Activated effector memory CD4-positive, alpha-beta T cell treated with anti-CD3 and anti-CD28 coated beads, Interleukin-2, amount 50 U/mL, for 16 hours (primary cell): ENCODE results near the gene FGF8.
"Not testable (repeated sequence)": the region's sequence is repeated elsewhere in the genome, so short reads cannot be mapped to it uniquely, and the experiment has no call there.

ENCODE experiments used
- DNase-seq: peaks from one replicate; pipeline ENCODE4 v3.0.0-alpha.2; 2020

The FGF8 gene, protein sequence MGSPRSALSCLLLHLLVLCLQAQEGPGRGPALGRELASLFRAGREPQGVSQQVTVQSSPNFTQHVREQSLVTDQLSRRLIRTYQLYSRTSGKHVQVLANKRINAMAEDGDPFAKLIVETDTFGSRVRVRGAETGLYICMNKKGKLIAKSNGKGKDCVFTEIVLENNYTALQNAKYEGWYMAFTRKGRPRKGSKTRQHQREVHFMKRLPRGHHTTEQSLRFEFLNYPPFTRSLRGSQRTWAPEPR

DNA sequence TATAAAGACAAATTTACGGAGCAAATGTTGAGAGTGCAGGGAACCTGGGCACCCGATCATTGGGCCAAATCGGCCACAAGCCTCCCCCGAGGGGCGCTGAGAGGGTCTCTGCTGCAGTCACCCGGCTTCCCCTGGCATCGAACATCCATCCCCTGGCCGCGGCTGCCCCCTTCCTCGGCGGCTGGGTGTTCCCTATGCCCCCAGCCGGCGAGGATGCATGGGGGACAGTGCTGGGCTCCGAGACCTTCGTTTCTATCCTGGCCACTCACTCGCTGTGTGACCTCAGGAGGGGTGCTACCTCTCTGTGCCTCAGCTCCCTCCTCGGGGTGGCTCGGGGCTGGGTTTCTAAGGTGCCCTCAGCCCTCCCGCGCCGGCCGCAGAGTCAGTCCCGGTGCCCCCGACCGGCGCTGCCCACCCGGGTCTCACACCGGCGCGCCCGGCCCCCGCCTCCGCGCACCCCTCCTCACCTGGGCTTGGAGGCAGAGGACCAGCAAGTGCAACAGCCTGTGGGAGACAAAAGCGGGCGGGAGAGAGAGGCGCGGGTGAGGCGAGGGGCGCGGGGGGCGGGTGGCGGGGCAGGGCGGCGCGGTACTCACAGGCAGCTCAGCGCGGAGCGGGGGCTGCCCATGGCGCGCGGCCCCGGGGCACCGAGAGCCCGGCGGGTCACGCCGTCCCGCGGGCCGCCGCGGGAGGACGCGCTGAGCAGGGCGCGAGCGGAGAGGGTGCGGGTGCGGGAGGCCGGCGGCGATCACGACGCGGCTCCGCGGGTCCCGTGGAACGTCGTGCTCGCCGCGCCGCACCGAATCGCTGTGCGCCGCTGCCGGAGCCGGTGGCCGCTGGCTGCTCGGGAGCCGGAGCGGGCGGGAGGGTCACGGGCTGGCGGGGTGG, at the start of gene FGF8:
FGF8 (minus strand) TSS at position 842 of the 888 bp plus-strand sequence; CDS start at position 628, 214 bp downstream.
- DNase-seq = no peak

DNA sequence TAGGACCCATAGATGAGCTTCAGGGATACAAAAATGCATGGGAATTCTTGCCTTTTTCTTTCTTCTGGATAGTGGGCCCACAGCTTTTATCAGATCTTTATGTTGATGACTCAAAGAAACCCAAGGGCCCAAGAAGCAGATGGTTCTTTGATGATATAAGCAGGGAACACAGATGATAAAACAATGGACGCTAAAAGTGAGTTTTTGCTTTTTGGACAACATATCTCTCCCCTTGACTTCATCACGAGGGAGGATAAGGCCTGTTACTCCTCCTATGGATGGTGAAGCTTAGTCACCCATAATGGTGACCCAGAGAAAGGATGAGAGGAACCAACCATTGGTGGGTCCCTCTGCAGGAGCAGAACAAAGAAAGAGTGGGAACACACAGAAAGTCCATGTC, 48.8 kb upstream of the FGF8 start:
- DNase-seq = no peak

GRCh38 chr10:101818872-101819633, 43.1 kb upstream of the FGF8 start:
- DNase-seq = no peak

GRCh38 chr10:101818119-101818871, 42.4 kb upstream of the FGF8 start, which contains the start of gene OGA:
OGA (minus strand) TSS chr10:101818444; CDS start chr10:101818022, 422 bp downstream.
- peak; percentile 99 for DNase-seq

- no peak for DNase-seq
These were observed 41.6 kb upstream of the FGF8 start for GRCh38 chr10:101817337-101818118.

DNA sequence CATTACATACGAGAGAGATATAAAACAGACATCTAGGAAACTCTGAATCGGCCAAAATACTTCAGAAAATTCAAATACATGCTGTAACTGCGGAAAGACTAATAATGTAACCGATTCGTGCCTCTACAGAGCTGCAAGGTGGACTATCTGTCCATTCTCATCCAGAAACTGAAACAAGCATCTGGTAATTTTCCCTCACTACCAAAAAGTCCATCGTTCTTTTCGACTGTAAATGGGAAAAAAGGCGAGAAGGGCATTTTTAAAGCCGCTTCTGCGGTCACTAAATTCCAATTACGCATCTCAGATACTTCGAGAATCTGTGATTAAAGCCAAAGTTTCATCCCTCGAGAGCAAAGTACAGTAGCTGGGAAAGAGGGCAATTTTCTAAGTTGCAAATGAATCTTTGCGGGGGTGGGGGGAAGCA, 41.0 kb upstream of the FGF8 start:
- no peak for DNase-seq

DNA sequence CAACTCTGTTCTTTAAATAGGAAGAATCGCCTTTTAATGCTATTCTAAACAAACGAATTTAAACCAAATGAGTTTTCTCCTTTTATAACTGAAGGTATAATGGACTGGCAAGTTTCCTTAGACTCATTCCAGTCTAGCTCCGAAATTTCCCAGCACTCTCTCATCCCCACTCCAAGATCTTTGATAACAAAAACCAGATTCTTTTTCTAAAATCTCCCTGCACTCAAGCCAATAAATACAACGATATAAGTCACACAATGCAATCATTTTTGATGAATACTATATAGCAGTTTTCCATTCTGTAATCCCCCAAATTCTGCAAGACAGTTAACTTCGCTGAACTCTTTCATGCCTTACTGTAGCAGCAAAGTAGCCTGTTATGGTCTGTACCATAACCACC, 40.5 kb upstream of the FGF8 start:
- no peak for DNase-seq

GRCh38 chr10:101814466-101815071, 38.7 kb upstream of the FGF8 start:
- no peak for DNase-seq

DNA sequence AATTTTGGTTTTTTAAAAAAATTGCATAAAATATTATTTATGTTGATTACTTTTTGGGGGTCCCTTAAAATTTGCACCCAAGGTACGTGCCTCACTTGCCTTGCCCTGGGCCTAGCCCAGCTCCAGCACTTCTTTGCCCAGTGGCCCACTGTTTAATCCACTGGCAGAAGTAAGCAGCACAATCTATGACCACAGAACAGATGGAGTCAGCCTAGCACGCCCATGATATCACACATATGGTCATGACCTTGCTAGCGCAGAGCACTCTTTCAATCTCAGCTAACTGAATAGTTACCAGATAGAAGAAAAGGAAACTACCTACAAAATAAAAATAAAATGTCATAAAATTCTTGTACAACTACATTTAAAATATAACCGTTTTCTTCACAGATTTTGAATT, 36.7 kb upstream of the FGF8 start:
- DNase-seq = no peak

DNA sequence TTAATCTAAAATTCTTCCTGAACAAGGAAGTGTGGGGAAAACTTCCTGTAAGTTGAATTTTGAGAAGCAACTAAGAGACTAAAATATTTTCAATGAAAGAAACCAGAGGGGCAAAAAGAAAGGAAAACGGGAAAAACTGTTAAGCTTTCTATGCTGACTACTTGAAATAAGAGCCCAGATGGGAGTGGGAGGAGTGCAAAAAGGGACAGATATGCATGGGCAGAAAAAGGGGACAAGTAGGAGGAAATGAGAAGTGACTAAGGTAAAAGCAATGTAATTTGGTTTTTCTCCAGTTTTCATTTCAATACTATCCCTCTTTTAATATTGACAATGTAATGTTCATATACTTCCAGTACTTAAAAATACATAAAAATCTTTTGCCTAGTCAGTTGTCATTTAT, 31.2 kb upstream of the FGF8 start:
- no peak for DNase-seq

DNA sequence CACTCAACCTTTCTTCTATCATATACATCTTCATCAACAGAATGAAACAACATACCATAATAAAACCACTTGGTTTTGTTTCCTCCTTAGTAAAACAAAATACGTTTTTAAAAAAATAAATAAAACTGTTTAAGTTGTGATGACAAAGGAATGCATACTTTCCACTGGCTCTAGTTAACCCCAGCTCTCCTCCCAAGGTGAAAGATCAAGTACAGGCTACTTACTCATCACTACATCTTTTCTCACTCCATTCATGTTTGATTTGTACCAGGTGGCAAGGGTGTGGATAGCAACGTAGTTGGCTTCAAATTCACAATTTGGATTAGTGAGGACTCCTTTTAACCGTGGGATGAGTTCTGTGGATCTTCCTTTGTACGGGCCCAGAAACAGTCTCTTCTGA, 27.6 kb upstream of the FGF8 start:
- DNase-seq = no peak

DNA sequence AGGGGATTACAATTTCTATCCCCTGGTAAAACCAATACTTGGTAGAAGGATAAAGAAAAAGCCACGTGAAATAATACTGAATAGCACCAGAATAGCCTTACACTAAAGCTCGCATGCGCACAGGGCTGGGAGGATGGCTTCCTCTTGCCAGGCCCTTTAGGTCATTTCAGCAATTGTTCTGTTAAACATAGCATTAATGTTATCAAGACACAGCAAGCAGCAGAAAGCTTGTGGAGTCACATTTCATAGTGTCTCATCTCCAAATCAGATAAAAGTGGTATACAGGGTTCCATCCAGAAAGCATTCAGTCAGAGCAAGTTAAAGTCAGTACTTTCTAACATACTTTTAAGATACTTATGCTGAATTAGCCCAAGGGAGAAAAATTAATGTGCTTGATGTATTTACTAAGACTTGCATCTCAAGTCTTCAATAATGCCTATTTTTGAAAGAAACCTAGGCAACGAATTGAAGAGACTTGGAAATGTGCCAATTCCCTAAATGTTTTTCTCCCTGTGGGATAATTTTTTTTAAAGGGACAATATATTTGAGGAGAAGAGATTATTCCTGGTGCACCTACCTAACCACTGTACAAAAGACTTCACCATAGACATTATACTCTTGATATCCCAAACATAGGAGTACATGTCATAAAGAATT, 21.6 kb upstream of the FGF8 start:
- DNase-seq = no peak

DNA sequence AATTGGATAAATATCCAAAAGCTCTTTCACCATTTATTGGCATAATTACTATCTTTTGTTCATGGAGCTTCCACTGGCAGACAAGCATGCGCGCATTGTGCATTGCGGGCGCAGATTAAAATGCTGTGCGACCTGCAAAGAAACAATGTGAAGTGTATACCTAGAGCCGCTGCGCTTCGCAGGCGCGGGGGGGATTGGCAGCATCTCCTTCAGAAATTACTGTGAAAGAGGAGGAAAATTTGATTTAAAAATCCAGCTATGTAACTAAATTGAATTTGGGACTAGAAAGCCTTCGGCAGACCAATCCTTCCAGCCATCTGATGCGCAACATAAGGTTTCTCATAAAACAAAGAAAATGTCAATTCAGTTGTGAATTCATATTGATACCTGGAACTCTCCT, 17.6 kb upstream of the FGF8 start:
- no peak for DNase-seq

- no peak for DNase-seq
These were observed 13.8 kb upstream of the FGF8 start for GRCh38 chr10:101789686-101790085.

DNA sequence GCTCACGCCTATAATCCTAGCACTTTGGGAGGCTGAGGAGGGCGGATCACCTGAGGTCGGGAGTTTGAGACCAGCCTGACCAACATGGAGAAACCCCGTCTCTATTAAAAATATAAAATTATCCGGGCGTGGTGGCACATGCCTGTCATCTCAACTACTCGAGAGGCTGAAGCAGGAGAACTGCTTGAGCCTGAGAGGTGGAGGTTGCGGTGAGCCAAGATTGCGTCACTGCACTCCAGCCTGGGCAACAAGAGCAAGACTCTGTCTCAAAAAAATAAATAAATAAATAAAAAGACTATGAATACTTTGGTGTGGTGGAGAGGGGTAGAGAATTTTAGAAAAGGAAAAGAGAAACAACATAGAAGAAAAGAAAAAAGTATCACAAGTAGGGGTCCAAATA, 13.3 kb upstream of the FGF8 start:
- DNase-seq = not testable (repeated sequence)

DNA sequence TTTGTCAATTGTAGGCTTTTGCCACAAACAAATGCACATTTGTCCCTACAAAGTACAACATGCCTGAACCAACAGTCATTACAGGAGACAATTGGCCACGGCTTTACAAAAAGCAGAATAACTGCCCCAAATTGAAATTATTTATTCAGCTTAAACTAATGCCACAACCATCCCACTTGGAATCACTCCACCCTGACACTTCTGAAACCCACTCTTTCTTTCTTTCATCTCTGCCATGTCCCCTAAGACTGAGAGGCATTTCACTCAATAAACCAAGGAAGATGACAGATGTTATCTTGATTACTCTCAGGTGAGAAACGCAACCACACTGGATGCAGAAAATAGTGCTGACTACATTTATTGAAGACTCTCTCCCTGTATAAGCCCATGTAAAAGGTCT, 9.9 kb upstream of the FGF8 start:
- DNase-seq = no peak

DNA sequence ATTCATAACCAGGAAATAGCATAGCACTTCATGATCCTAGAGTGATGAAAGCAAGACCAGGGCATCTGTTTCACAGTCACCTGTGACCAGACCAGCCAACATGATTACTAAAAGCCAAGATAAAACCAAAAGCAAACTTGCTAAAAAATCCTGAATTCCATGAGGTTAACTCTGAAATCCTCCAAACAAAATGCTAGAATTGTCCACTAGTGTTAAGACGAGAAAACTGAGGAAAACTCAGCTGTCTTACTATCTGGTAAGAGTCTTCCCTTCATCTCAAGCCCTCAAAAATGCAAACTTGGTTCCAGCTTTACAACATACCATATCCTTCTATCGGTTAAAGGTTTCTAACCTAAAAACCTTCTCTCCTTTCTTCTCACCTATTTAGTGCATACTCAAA, 8.6 kb upstream of the FGF8 start:
- no peak for DNase-seq

DNA sequence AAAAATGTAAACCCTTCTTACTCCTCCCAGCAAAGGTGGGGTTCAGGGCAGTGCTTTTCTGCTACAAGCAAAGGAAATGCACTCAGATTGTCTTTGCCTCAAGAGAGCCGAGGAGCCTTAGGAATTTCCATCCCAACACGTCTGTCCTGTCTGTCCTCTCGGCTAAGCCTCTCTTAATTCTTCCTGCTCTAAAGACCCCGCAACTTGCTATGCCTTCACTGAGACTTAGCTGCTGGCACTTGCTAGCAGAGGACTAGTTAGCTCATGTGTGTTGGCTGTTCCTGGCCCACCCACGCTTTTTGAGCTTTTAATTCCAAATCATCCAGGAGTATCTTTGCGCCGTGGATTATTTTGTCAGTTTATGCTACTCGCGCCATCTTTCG, 7.8 kb upstream of the FGF8 start:
- DNase-seq = no peak

DNA sequence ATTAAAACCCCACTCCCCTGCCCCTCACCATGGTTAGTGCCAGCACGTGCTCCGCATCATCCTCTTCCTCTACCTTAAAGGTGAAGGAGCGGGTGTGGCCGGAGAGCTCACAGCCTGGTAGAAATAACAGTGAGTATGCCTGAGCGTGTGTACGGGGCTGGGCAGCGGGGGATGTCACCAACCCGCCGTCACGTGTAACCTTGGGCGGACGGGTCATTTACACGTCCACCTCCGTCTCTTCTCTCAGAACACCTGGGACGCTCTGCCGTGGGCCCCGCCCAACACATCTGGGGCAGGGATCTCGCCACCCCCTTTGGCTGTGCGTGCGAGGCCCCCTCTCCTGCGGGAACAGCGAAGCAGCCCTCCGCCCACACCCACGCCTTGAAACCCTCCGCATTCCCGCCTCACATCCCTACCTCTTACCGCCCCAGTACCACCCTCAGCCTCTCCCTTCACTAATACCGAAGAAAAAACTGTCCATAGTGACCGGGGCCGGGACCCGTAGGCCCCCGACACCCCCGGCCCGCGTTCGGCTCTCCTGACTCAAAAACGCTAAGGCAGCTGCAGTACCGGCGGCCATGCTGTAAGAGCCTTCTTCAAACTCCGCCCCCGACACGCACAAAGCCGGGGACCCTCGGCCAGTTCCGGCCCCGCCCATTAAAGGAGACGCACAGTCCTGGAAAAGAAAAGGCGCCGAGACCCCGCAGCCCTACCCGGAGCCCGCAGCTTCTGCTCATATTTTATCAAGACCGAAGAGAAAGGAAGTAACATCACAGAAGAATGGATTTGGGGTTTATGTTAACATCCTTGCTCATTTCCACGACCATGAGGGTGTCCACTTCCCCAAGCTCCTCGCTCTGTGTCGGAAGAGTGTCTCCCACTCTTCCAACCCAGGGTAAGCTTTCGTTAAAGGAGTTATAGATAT, 7.2 kb upstream of the FGF8 start, which contains the start of gene NPM3:
NPM3 (minus strand) TSS at position 636 of the 925 bp plus-strand sequence; CDS start at position 580, 56 bp downstream.
- DNase-seq = peak; percentile 94
